Transverse colon (tissue), 3 donors: Measurements from ENCODE around the gene VAV2.

Experiments used
- CTCF ChIP-seq, 5 experiments: fragments of 200-600 bp in 3 of 5; fragments of 450-650 bp in 2 of 5; sonication (generic) in 3 of 5; IDR thresholded peaks; 1 replicate in 2 of 5; 2 replicates in 3 of 5; pipeline ENCODE4 v1.5.1; 2016 to 2017; ENCODE audit warnings: antibody characterized with exemption in 5 of 5, inconsistent platforms in 3 of 5, mild to moderate bottlenecking in 2 of 5, moderate library complexity in 1 of 5
- EP300 ChIP-seq: sonication (generic); formaldehyde crosslinking; IDR thresholded peaks from one replicate; pipeline ENCODE4 v1.6.1; 2017; ENCODE audit warnings: antibody characterized with exemption, low read depth

GRCh38 chr9:134037641-134038040, 45.5 kb upstream of the VAV2 start:
- TF ChIP-seq CTCF (IDR thresholded peaks at IDR 0.05) (no peak), EP300 (no peak)
